GM12892 (cell line): ENCODE measurements around the gene MT1M.

Experiments used
- POLR2A ChIP-seq: IDR thresholded peaks from 2 replicates; pipeline ENCODE4 v1.6.1; 2011; ENCODE audit warnings: low read depth, low read length, control low read depth
- POLR2AphosphoS5 ChIP-seq: IDR thresholded peaks from 2 replicates; pipeline ENCODE4 v1.6.1; 2011; ENCODE audit warnings: low read depth, low read length, control low read depth
- TAF1 ChIP-seq: IDR thresholded peaks from 2 replicates; pipeline ENCODE4 v1.6.1; 2011; ENCODE audit warnings: low read depth, mild to moderate bottlenecking, control low read depth, low read length, borderline replicate concordance

DNA sequence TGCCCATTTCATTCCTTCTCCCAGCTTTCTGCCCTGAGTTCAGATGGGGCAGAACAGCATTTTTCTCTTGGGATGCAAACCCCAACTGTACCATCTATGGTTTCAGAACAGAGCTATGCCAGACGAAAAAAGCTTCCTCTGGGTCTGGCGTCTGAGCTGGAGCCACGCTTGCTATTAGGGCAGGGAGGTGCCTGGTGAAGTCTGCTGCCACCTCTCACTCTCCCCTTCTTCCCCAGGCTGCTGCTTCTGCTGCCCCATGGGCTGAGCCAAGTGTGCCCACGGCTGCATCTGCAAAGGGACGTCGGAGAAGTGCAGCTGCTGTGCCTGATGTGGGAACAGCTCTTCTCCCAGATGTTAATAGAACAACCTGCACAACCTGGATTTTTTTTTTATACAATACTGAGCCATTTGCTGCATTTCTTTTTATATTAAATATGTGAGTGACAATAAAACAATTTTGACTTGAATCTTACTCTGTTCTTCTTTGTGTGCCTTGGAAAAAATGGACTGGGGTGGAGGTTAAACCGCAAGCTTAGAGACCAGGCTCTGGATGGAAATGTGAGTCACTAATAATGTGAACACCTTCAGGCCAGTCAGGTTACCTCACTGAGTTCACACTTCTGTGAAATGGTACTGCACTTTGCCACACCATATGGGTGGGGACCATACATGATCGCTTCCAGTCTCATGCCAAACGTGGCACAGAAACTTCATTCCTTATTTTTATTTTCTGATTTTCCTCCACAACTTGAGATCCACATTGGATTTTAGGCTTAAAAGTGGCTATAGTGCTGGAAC is 4.4 kb downstream of the MT1M start:
- TF ChIP-seq POLR2AphosphoS5 (no peak), POLR2A (no peak), TAF1 (no peak)
